Central memory CD8-positive, alpha-beta T cell (primary cell): ENCODE data around the gene NPS.

Experiments used
- ATAC-seq: fragments of 150-1000 bp; cut with Tn5 transposase; replicated peaks from 2 replicates; pipeline ENCODE4 v1.10.0; 2022; ENCODE audit warnings: mild to moderate bottlenecking, moderate FRiP score, moderate number of reproducible peaks; ENCODE audit not compliant: poor library complexity, severe bottlenecking; ENCODE audit errors: extremely low read depth
- DNase-seq, 2 donors: peaks; one replicate each; pipeline ENCODE4 v3.0.0; 2021; ENCODE audit warnings: low spot score in 2 of 2
- H3K27ac Mint-ChIP-seq: one replicate; pipeline ENCODE4 v1.8.0; 2022; ENCODE audit warnings: low read depth, mild to moderate bottlenecking, moderate library complexity, mixed read lengths
- H3K27me3 Mint-ChIP-seq: one replicate; pipeline ENCODE4 v1.8.0; 2022; ENCODE audit warnings: mixed read lengths
- H3K36me3 Mint-ChIP-seq: one replicate; pipeline ENCODE4 v1.8.0; 2022; ENCODE audit warnings: mild to moderate bottlenecking, moderate library complexity, mixed read lengths; ENCODE audit not compliant: insufficient read depth
- H3K4me1 Mint-ChIP-seq: one replicate; pipeline ENCODE4 v1.8.0; 2022; ENCODE audit warnings: mixed read lengths
- H3K4me3 Mint-ChIP-seq: one replicate; pipeline ENCODE4 v1.8.0; 2022; ENCODE audit warnings: mild to moderate bottlenecking, moderate library complexity, mixed read lengths
- H3K9me3 Mint-ChIP-seq: one replicate; pipeline ENCODE4 v1.8.0; 2022; ENCODE audit warnings: mixed read lengths

Gene NPS

DNA sequence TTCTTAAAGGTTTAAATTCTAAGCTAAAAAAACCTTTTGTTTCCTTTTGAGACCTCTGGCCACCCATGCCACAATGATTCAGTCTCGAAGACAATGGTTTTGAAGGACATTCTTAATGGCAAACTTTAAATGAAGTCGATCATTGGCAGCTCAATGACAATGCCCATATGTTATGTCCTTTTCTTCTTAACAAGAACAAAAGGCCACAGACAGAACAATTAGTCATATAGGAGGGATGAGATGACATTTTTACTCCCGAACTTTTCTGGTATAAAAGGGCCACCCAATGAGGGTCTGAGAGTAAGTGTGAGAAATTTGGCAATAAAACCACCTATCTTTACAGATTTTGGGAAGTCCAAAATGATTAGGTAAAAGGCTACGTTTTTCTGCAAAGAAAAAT, at the start of gene NPS:
Gene NPS (plus strand): TSS at position 301 of the 400 bp plus-strand sequence. CDS start 60 bp downstream, at position 361.
- Mint-ChIP-seq H3K27ac (no peak within 1 kb of the TSS), H3K4me3 (no peak within 1 kb of the TSS), H3K4me1 (no peaks in the 10 kb centered on the region), H3K27me3 (no peaks in the 10 kb centered on the region), H3K36me3 (no peaks in the 10 kb centered on the region), H3K9me3 (peaks cover 21% of the 10 kb centered on the region)
- ATAC-seq (no peak), DNase-seq (no peak)

DNA sequence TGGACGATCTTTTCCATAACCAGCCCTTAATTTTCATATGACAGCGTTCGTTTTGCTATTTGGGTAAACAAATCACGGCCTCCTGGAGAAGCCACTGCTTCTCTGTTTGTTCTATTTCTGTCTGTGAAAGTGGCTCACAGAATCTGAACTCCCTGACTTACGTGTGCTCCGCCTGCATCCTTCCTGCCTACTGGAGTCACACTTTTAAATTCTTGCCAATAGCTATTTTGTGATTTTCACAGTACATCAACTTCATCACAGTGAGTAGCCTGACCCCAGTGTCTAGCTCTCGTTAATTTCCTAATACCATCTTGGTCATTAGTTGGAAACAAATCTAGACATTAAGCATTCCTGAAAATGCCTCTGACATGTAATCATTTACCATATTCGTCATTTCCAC, 49.0 kb upstream of the NPS start:
- no peak overlapping the region for H3K27ac Mint-ChIP-seq
- no peak for ATAC-seq
- DNase-seq, result no peak
- peaks cover 14% of the 10 kb centered on the region for H3K27me3 Mint-ChIP-seq
- no peaks in the 10 kb centered on the region for H3K36me3 Mint-ChIP-seq
- no peaks in the 10 kb centered on the region for H3K9me3 Mint-ChIP-seq
- H3K4me3 Mint-ChIP-seq, result no peak overlapping the region
- H3K4me1 Mint-ChIP-seq, result no peaks in the 10 kb centered on the region

GRCh38 chr10:127506094-127506493, 43.0 kb upstream of the NPS start:
- H3K36me3 Mint-ChIP-seq, result no peaks in the 10 kb centered on the region
- no peaks in the 10 kb centered on the region for H3K4me1 Mint-ChIP-seq
- ATAC-seq (no peak), DNase-seq (no peak)
- no peak overlapping the region for H3K27ac Mint-ChIP-seq
- no peak overlapping the region for H3K4me3 Mint-ChIP-seq
- H3K9me3 Mint-ChIP-seq, result no peaks in the 10 kb centered on the region
- H3K27me3 Mint-ChIP-seq, result peaks cover 16% of the 10 kb centered on the region

DNA sequence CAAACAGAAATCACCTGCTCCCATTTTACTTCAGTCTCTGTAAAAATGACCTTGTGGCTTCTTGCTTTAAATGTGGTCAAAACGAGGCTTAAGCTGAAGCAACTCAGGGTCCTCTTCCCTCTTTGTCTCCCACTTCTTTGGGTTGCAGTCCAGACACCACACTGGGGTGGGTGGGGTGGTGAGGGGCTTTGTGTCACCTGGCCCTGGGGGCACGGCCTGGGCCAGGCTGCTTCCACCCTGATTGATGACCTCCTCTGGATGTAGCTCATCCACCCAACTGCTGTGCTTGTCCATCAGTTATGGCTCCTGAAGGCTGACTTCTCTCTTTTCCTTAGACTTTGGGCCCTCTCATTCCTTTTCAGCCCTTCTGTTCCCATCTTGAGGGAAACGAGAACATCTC, 26.8 kb upstream of the NPS start:
- Mint-ChIP-seq H3K4me1 (no peaks in the 10 kb centered on the region), H3K27ac (no peak overlapping the region), H3K4me3 (no peak overlapping the region), H3K36me3 (no peaks in the 10 kb centered on the region), H3K27me3 (no peaks in the 10 kb centered on the region), H3K9me3 (no peaks in the 10 kb centered on the region)
- DNase-seq, result no peak
- ATAC-seq, result no peak

GRCh38 chr10:127523476-127523875, 25.6 kb upstream of the NPS start:
- DNase-seq, result no peak
- H3K4me3 Mint-ChIP-seq, result no peak overlapping the region
- ATAC-seq, result no peak
- H3K27ac Mint-ChIP-seq, result no peak overlapping the region
- no peaks in the 10 kb centered on the region for H3K36me3 Mint-ChIP-seq
- no peaks in the 10 kb centered on the region for H3K9me3 Mint-ChIP-seq
- no peaks in the 10 kb centered on the region for H3K27me3 Mint-ChIP-seq
- H3K4me1 Mint-ChIP-seq, result no peaks in the 10 kb centered on the region

GRCh38 chr10:127524229-127524628, 24.9 kb upstream of the NPS start:
- no peaks in the 10 kb centered on the region for H3K4me1 Mint-ChIP-seq
- no peak overlapping the region for H3K4me3 Mint-ChIP-seq
- no peak overlapping the region for H3K27ac Mint-ChIP-seq
- H3K27me3 Mint-ChIP-seq, result no peaks in the 10 kb centered on the region
- H3K9me3 Mint-ChIP-seq, result no peaks in the 10 kb centered on the region
- no peak for ATAC-seq
- no peak for DNase-seq
- no peaks in the 10 kb centered on the region for H3K36me3 Mint-ChIP-seq

- Mint-ChIP-seq H3K4me1 (no peaks in the 10 kb centered on the region), H3K27ac (no peak overlapping the region), H3K36me3 (no peaks in the 10 kb centered on the region), H3K9me3 (no peaks in the 10 kb centered on the region), H3K4me3 (no peak overlapping the region), H3K27me3 (no peaks in the 10 kb centered on the region)
- DNase-seq, result no peak
- no peak for ATAC-seq
These were observed 24.0 kb upstream of the NPS start for GRCh38 chr10:127524908-127525665.

GRCh38 chr10:127525686-127526085, 23.4 kb upstream of the NPS start:
- Mint-ChIP-seq H3K4me3 (no peak overlapping the region), H3K27me3 (no peaks in the 10 kb centered on the region), H3K27ac (no peak overlapping the region), H3K9me3 (no peaks in the 10 kb centered on the region), H3K36me3 (no peaks in the 10 kb centered on the region), H3K4me1 (no peaks in the 10 kb centered on the region)
- ATAC-seq (no peak), DNase-seq (no peak)

GRCh38 chr10:127526161-127526560, 22.9 kb upstream of the NPS start:
- H3K9me3 Mint-ChIP-seq, result no peaks in the 10 kb centered on the region
- H3K36me3 Mint-ChIP-seq, result no peaks in the 10 kb centered on the region
- peaks cover under 1% of the 10 kb centered on the region for H3K27me3 Mint-ChIP-seq
- ATAC-seq (no peak), DNase-seq (no peak)
- no peak overlapping the region for H3K4me3 Mint-ChIP-seq
- no peaks in the 10 kb centered on the region for H3K4me1 Mint-ChIP-seq
- H3K27ac Mint-ChIP-seq, result no peak overlapping the region

DNA sequence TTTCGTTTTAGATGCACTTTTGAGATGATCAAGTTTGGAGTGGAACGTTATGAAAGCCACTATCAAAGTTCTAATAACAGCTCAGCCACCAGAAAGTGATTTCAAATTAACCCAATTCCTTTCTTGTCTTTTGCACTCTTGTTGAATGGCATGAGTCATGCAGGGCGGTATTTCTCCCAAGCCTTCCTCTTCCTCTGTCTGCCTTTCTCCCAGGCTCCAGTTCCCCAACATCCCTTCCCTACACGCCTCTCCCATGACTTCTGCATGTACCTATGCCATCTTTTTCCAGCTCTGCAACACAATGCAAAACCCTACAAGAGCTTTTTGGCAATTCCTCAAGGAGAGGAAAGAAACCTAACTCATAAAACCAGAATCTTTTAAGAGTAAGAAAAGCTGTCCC, 21.8 kb upstream of the NPS start:
- ATAC-seq, result no peak
- Mint-ChIP-seq H3K4me1 (no peaks in the 10 kb centered on the region), H3K4me3 (no peak overlapping the region), H3K27me3 (peaks cover 9% of the 10 kb centered on the region), H3K27ac (no peak overlapping the region), H3K9me3 (no peaks in the 10 kb centered on the region), H3K36me3 (no peaks in the 10 kb centered on the region)
- no peak for DNase-seq

DNA sequence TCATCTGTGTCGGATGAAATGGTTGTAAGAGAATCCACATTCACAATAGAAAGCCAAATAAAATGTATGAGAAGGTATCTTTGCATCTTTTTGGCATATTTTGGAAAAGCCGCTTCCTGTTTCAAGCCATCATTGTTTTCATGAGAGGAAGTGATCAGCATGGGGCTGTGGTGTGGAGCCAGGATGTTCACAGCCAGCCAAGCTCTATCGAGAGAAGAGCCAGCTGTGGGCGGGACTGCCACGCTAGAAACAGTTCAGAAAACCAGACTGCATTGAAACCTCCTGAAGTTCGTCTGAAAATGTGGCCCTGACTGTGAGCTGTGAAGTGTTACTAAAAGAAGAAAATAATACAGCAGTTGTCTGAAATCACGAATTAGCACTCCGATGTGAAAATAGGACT, 21.2 kb upstream of the NPS start:
- Mint-ChIP-seq H3K27me3 (peaks cover 9% of the 10 kb centered on the region), H3K36me3 (no peaks in the 10 kb centered on the region), H3K4me1 (no peaks in the 10 kb centered on the region), H3K4me3 (no peak overlapping the region), H3K27ac (no peak overlapping the region), H3K9me3 (no peaks in the 10 kb centered on the region)
- DNase-seq (no peak), ATAC-seq (no peak)

DNA sequence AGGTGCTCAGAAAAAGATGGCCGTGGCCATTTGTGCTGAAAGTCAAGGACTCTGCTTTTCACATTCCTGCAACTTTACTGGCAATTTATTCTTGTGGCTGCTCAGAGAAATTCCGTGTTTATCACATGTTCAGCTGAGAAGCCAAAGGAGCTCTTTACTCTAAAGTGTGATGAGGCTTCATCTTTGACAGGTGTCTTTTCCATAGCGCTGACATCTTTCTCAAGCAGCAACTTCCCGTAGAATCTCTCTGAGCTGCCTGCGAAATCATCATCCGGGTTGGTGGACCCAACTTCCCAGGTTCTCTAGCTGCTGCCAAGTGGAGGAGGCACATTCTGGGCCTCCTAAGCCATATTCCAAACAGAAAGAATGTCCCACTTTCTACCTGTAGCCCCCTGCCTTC, 16.9 kb upstream of the NPS start:
- no peaks in the 10 kb centered on the region for H3K9me3 Mint-ChIP-seq
- ATAC-seq, result no peak

GRCh38 chr10:127532659-127533058, 16.4 kb upstream of the NPS start:
- Mint-ChIP-seq H3K27ac (no peak overlapping the region), H3K9me3 (no peaks in the 10 kb centered on the region), H3K4me1 (no peaks in the 10 kb centered on the region), H3K36me3 (no peaks in the 10 kb centered on the region), H3K4me3 (no peak overlapping the region), H3K27me3 (peaks cover 9% of the 10 kb centered on the region)
- no peak for DNase-seq
- no peak for ATAC-seq

More for the DNA sequence above, 16.9 kb upstream of the NPS start:
- DNase-seq, result no peak
- no peaks in the 10 kb centered on the region for H3K36me3 Mint-ChIP-seq
- H3K4me3 Mint-ChIP-seq, result no peak overlapping the region
- no peak overlapping the region for H3K27ac Mint-ChIP-seq
- no peaks in the 10 kb centered on the region for H3K4me1 Mint-ChIP-seq
- H3K27me3 Mint-ChIP-seq, result peaks cover 9% of the 10 kb centered on the region
